AG09309 (cell line): ENCODE measurements around the gene MARVELD1.

Experiments used
- DNase-seq: peaks from one replicate; pipeline ENCODE4 v3.0.0-alpha.2; 2010; ENCODE audit warnings: low read depth
- H3K4me3 ChIP-seq: 2 replicates; pipeline ENCODE4 v1.5.1; 2011; ENCODE audit warnings: mild to moderate bottlenecking, low read depth, low read length, moderate library complexity; ENCODE audit not compliant: control insufficient read depth
- CTCF ChIP-seq: IDR thresholded peaks from 2 replicates; pipeline ENCODE4 v1.5.1; 2011; ENCODE audit warnings: mild to moderate bottlenecking, low read depth, low read length, inconsistent platforms; ENCODE audit not compliant: insufficient read depth, control insufficient read depth; ENCODE audit errors: missing control alignments

The MARVELD1 gene

GRCh38 chr10:97763411-97763810 is 49.9 kb downstream of the MARVELD1 start:
- DNase-seq, result no peak
- H3K4me3 ChIP-seq, result no peak overlapping the region
- TF ChIP-seq CTCF, result no peak

- no peak for TF ChIP-seq CTCF
- DNase-seq, result no peak
- H3K4me3 ChIP-seq, result no peak overlapping the region
Observed at GRCh38 chr10:97763947-97764346, 50.4 kb downstream of the MARVELD1 start.

GRCh38 chr10:97764519-97764931 is 51.0 kb downstream of the MARVELD1 start:
- no peak for DNase-seq
- H3K4me3 ChIP-seq, result no peak overlapping the region
- TF ChIP-seq CTCF, result no peak

DNA sequence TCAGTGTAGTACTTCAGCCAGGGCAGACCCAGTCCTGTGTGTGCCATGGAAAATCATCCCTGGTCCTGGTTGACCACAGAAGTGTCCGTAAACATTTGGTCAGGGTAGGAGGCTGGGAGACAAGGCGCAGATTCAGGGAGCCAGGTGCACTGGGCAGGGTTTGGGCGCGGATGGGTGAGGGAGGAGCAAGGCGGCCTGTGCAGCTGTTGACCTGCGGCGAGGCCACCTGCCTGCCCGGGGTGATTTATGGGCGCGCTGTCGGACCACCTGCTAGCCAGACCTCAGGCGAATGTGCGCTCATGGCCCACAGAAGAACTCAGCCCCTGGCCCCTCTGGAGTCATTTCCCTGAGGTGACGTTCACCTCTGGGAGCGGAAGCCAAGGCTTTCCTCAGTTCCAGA is 51.7 kb downstream of the MARVELD1 start:
- no peak for DNase-seq
- TF ChIP-seq CTCF, result no peak
- no peak overlapping the region for H3K4me3 ChIP-seq

GRCh38 chr10:97766106-97766810 is 52.7 kb downstream of the MARVELD1 start:
- no peak for TF ChIP-seq CTCF
- DNase-seq, result no peak

DNA sequence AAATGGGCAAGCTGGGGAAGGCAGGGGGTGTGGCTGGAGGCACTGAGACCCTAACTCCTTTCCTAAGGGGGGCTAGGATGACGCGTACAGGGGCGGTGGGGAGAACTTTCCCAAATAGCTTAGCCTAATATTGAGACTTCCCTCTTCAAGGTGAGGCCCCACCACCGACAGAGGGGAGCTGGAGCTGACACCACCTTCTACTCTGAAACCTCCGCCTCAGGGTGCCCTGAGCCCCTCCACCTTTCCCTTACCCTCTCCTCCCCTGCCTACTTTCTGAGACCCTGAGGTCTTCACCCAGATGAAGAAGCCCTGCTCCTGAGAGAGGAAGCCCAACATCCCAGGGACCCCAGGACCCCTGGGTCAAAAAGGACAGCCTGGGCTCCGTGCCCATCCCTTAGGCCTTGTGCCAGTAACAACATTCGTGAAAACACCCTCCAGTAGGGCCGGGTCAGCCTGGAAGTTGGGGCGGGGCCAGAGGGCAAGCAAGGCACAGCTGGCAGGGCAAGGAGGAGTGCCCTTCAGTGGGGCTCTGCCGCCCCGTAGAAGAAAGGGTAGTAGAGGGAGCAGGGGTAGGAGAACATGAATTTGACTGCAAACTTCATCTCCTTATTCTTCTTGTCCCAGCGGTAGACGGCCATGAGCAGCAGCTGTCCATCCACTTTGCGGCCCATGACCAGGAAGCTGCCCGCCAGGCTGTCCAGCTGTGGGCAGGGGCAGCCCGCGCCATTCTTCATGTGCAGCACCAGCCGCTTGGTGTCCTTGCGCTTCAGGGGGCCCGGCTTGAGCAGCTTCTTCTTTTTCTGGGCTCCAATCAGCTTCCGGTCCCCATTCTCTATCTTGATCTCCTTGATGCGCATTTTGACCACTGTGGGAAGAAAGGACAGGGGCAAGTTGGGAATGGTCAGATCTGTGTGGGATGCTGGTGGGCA is 53.7 kb downstream of the MARVELD1 start:
- DNase-seq, result no peak
- TF ChIP-seq CTCF, result no peak
- no peak overlapping the region for H3K4me3 ChIP-seq

More at GRCh38 chr10:97766106-97766810, 52.7 kb downstream of the MARVELD1 start:
- H3K4me3 ChIP-seq, result no peak overlapping the region
